Keratinocyte (primary cell): ENCODE measurements around the gene GOLGA8O.
"Not testable (repeated sequence)": the region's sequence is repeated elsewhere in the genome, so short reads cannot be mapped to it uniquely, and the experiment has no call there.

ENCODE experiments used
- CTCF ChIP-seq, 3 experiments: IDR thresholded peaks in 1 of 3; conservative IDR thresholded peaks in 1 of 3; optimal IDR thresholded peaks in 1 of 3; 2 replicates in 2 of 3; 3 replicates in 1 of 3; pipeline versions ENCODE3 to v1.5.1; 2011; ENCODE audit warnings: low read length in 3 of 3, mild to moderate bottlenecking in 3 of 3, moderate library complexity in 2 of 3, control low read depth in 1 of 3, inconsistent platforms in 1 of 3; ENCODE audit not compliant: insufficient read depth in 2 of 3; ENCODE audit errors: extremely low read depth in 1 of 3
- EZH2 ChIP-seq: IDR thresholded peaks from one replicate; pipeline ENCODE4 v1.6.1; 2012; ENCODE audit warnings: inconsistent platforms, mild to moderate bottlenecking, low read length, moderate library complexity

GRCh38 chr15:32403192-32403591, 52.2 kb downstream of the GOLGA8O start, which contains the start of gene GOLGA8K:
- not testable (repeated sequence) for TF ChIP-seq CTCF (optimal IDR thresholded peaks at IDR 0.05 in 1 of 3, IDR thresholded peaks at IDR 0.05 in 1 of 3, conservative IDR thresholded peaks at IDR 0.05 in 1 of 3; ENCODE audit: extremely low read depth in 1 of 3, insufficient read depth in 2 of 3, low read length in 3 of 3); EZH2
